ENCODE measurements around the gene MYOM1.
"Not testable (repeated sequence)": the region's sequence is repeated elsewhere in the genome, so short reads cannot be mapped to it uniquely, and the experiment has no call there.

MYOM1 gene

DNA sequence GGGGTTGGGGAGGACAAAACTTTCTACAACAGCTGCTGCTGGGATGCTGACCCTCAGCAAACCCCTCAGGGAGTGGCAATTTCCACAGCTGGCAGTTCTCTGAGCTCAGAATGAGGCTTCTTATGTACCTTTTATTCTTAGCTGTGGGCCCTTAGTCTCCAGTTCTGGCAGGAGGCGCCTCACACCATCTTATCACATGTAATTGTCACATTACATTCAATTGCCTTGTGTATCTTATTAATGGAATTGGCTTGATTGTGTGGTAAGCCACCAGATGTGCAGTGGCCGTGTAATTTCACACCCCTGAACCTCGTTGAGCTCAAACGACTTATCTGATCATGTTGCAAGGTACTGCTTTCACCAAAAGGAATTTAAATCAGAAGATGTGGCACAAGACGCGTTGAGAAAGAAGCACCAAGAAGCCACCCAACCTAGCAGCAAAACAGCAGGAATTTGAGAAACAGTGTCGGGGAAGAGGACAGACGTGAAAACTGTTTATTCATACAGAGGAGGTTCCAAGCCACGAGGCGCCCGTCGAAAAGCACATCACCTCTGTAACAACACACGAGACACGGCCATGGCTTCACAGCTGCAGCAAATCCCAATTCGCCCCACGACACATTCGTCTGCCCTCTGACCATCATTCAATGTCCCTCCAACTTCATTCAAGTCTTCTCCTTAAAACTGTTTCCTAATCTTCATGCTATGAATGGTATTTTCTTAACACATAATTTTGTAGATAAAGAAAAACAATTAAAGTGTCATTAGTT lies 153.2 kb downstream of the MYOM1 start:
- no peak overlapping the region for H3K27ac ChIP-seq
- TF ChIP-seq, protein P1, sequence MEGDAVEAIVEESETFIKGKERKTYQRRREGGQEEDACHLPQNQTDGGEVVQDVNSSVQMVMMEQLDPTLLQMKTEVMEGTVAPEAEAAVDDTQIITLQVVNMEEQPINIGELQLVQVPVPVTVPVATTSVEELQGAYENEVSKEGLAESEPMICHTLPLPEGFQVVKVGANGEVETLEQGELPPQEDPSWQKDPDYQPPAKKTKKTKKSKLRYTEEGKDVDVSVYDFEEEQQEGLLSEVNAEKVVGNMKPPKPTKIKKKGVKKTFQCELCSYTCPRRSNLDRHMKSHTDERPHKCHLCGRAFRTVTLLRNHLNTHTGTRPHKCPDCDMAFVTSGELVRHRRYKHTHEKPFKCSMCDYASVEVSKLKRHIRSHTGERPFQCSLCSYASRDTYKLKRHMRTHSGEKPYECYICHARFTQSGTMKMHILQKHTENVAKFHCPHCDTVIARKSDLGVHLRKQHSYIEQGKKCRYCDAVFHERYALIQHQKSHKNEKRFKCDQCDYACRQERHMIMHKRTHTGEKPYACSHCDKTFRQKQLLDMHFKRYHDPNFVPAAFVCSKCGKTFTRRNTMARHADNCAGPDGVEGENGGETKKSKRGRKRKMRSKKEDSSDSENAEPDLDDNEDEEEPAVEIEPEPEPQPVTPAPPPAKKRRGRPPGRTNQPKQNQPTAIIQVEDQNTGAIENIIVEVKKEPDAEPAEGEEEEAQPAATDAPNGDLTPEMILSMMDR (conservative IDR thresholded peaks at IDR 0.05), result no peak
- TF ChIP-seq ZFX (IDR thresholded peaks at IDR 0.05), result no peak

DNA sequence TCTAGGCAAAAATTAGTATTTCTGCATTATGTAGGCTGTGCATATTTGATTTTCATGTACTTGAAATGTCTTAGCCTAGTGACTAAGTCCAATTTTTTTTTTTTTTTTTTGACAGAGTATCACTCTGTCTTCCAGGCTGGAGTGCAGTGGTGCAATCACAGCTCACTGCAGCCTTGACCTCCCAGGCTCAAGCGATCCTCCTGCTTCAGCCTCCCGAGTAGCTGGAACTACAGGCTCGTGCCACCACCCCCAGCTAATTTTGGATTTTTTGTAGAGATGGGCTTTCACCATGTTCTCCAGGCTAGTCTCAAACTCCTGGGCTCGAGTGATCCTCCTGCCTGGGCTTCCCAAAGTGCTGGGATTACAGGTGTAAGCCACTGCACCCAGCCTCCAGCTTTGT lies 156.0 kb downstream of the MYOM1 start:
- not testable (repeated sequence) for H3K27ac ChIP-seq

DNA sequence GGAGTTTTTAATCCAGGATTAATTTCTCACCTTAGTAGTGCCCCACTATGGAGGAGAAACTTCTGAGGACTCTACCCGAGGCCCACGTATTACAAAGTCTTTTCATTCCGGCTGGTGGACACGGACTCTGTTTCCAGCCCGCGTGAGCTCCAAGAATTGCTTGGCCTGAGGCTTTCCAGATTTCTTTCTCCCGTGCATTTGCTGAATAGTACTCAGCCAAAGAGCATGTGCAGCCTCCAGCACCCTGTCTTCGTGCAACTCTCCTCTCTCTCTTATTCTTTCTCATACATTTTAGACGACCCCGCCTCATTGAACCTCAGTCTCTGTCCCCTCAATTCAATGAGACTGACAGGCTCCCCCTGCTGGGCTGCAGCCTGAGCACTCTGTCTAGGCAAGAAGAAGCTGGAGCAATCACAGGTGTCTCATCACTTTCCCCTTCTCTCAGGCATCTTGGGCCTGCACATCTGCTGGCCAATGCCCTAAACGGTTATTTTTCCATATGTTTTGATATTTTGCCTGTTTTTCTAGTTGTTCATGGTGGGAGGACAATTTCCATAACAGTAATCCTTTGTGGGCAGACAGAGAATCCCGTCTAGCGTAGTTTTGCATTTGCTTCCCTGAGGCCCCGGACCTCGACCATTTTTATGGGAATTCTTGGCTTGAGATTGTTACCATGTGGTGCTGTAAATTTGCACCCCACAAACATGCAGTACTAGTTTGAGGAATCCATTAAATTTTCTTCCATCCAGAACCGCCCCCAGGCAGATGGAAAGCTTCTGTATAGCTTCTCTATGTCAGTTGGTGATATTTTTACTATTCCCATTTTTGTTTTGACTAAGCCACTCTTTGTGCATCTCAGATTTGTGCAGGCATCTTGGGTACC lies 156.7 kb downstream of the MYOM1 start:
- H3K27ac ChIP-seq, result no peak overlapping the region
- TF ChIP-seq ZFX (IDR thresholded peaks at IDR 0.05), result no peak
- TF ChIP-seq, protein P1 (conservative IDR thresholded peaks at IDR 0.05), result peak; percentile 84

DNA sequence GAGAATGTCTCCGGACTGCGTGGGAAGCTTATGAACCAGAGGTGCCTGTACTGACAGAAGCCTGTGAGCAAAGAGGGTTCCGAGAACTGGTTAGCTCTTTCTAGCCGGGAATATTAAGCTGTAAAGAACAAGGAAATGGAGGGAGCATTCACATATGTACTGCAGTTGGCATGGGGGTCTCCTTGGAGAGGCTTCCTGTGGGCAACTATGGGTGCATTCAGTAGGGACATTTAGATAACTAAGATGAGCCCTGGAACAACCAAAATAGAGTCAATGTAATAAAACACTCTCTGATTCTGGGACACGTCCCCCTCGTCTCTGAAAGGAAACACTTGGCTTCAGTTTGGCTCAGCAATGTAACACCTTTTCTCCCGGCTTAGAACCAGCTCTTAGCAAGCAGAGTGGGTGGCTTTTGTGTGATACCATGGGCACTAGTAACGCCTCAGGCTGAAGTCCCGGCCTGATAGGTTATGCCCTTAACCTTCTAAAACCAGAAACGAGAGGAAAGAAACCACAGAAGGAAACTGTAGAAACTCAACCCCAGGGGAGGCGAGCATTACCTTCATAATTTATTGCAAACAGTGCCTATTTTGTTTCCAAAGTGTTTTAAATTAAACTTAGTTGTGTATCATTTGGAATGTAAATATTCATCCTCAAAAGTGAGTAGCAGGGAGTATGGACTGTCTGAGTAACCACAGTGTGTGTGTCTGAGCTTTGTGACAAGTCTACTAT lies 158.0 kb downstream of the MYOM1 start:
- H3K27ac ChIP-seq, result no peak overlapping the region
- TF ChIP-seq, protein P1 (conservative IDR thresholded peaks at IDR 0.05), result no peak
- TF ChIP-seq ZFX (IDR thresholded peaks at IDR 0.05), result no peak

DNA sequence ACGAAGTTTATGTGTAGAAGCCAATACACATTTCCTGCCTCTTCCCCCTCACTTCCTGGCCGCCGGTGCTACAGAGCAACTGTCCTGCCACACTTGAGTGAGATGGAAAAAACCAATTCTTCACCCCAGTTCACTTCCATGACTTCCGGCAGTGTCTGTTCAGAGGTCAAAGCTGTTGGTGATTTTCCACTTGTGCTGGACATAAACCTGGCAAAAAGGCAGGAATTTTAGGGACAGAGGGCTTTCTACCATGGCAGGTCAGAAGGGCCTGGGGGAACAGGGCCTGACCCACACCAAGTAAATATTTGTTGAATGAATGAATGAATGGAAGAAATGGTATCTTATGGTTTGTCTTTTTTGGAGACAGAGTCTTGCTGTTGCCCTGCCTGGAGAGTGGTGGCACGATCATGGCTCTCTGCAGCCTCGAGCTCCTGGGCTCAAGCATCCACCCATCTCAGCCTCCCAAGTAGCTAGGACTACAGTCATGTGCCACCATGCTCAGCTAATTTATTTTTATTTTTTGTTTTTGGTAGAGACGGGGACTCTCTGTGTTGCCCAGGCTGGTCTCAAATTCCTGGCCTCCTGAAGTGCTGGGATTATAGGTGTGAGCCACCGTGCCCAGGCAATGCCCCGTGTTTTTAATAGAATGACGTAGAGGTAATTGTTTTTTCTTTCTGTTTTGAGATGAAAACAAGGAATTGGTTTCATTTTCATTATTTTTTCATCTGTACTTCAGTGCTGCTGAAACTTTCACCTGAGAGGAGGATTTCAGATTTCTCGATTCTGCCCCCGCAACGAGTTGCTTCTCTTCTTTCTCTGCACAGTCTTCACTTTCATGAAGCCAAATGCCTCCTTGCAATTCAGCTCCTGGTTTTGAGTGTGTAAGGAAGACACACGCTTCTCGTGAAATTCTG lies 158.8 kb downstream of the MYOM1 start:
- no peak overlapping the region for H3K27ac ChIP-seq
- TF ChIP-seq, protein P1 (conservative IDR thresholded peaks at IDR 0.05), result no peak
- no peak for TF ChIP-seq ZFX (IDR thresholded peaks at IDR 0.05)

DNA sequence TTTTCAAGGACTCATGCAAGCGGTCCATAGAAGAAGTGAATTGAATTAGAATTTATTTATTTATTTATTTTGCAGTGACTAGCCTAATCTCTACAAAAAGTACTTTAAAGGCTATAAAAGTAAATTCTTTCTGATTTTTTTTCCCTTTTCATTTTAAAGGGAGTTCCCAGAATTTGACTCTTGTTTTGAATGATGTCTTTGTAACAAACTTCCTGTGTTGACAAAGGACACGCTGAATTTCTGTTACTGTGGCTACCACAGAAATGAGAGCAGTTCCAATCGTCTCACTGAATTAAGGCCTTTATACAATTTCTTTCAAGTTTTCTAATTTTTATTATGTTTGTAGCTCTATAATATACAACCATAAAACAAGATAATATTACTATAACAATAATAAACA lies 160.5 kb downstream of the MYOM1 start:
- TF ChIP-seq, protein P1 (conservative IDR thresholded peaks at IDR 0.05), result no peak
- TF ChIP-seq ZFX (IDR thresholded peaks at IDR 0.05), result no peak
- no peak overlapping the region for H3K27ac ChIP-seq
